Kidney (tissue), 14 donors: ENCODE measurements around the gene GRID1. TPM values are rescaled to one million over a fixed set of nuclear protein-coding genes. Genes with fewer than 3 reads are reported as not detected.
A peak's percentile ranks its signal among the peaks of the same experiment; 100 is the strongest.

Source experiments
- DNase-seq, 5 donors: peaks; one replicate each; pipeline ENCODE4 v3.0.0-alpha.2; 2013 to 2020
- FAIRE-seq: peaks from 2 replicates; lab custom pipeline; 2012; peaks lifted over from hg19 to GRCh38; lab: Jason Lieb, UNC
- H3K27ac ChIP-seq, 2 donors: one replicate each; pipeline ENCODE4 v1.7.0; 2013; ENCODE audit warnings: low read depth in 2 of 2, low read length in 2 of 2, inconsistent platforms in 1 of 2
- H3K27me3 ChIP-seq: one replicate; pipeline ENCODE4 v1.7.1; 2013; ENCODE audit warnings: low read length, inconsistent platforms; ENCODE audit not compliant: control insufficient read depth, insufficient read depth
- H3K36me3 ChIP-seq, 3 donors: one replicate each; pipeline versions ENCODE4 v1.7.0 to v1.7.1; 2013; ENCODE audit warnings: low read length in 3 of 3, control low read depth in 1 of 3, inconsistent platforms in 1 of 3; ENCODE audit not compliant: insufficient read depth in 3 of 3, control insufficient read depth in 2 of 3
- H3K4me1 ChIP-seq, 3 donors: one replicate each; pipeline versions ENCODE4 v1.7.0 to v1.7.1; 2013; ENCODE audit warnings: low read length in 3 of 3, inconsistent platforms in 1 of 3, low read depth in 1 of 3; ENCODE audit not compliant: control insufficient read depth in 2 of 3, insufficient read depth in 2 of 3
- H3K4me3 ChIP-seq, 3 donors: one replicate each; pipeline versions ENCODE4 v1.7.0 to v1.8.1; 2013; ENCODE audit warnings: low read length in 3 of 3, control low read depth in 1 of 3, inconsistent platforms in 1 of 3
- H3K9ac ChIP-seq, 3 donors: one replicate each; pipeline versions ENCODE4 v1.7.0 to v1.7.1; 2013; ENCODE audit warnings: low read length in 3 of 3, control low read depth in 1 of 3, inconsistent platforms in 1 of 3
- H3K9me3 ChIP-seq, 3 donors: one replicate each; pipeline versions ENCODE4 v1.7.0 to v1.7.1; 2013; ENCODE audit warnings: low read length in 3 of 3, control low read depth in 1 of 3, inconsistent platforms in 1 of 3; ENCODE audit not compliant: control insufficient read depth in 2 of 3, insufficient read depth in 1 of 3
- intact Hi-C: fragments of 100-400 bp; cut with DNase I; formaldehyde crosslinking; loops from one replicate; pipeline ENCODE4 v1.11.1; 2022
- polyA plus RNA-seq: library from polyadenylated mRNA; stranded (reverse); fragments of 350-450 nt; fragmentation: Illumina TruSeq; extraction: RNeasy Lipid Tissue Mini Kit (QIAGEN cat#74804); gene quantifications from one replicate; pipeline ENCODE4 v1.2.3, GENCODE V29; 2014; ENCODE audit warnings: low read depth, low replicate concordance; ENCODE audit not compliant: insufficient read depth
- total RNA-seq: library from RNA; stranded (reverse); fragmentation: NEBNext Ultra II Directional; extraction: Animal tissue kit (Norgen Biotek cat#: 25700); gene quantifications from one replicate; pipeline ENCODE4 v1.2.1, GENCODE V29; 2021
- TF ChIP-seq, protein P1 (sequence below): IDR thresholded peaks from 3 replicates; pipeline ENCODE4 v1.5.1; 2012; ENCODE audit warnings: mild to moderate bottlenecking, moderate library complexity, borderline replicate concordance; ENCODE audit not compliant: insufficient read depth; ENCODE audit errors: extremely low read depth
- donor health status: control.
- donor health status: control.
- donor health status: control.
- donor health status: control.
- donor health status: control.
- donor health status: DM: yes; HTN: yes; CAD: no.
- donor health status: Normal renal cell carcinoma (clear cell type).

GRID1 gene
- total and polyA plus RNA-seq, 2 donors from 2014 or later = 0.37 to 1.4 TPM

DNA sequence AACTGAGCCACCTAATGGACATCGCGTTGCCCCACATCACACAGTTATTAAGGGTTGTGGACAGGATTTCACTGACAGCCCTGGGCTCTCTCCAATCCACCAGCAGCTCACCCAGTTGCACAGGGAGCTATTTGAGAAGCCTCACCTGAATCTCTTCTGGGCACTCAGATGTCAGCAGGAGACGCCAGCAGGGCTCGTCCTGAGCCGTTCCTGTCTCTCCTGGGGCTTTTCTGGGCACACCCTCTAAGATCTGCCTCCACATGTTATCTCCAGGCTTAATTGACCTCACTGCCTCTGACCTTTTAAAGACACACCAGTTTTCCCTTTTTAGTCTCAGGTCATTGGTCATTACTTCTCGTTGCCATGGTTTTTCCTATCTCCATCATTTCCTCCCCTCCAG, 63.0 kb downstream of the GRID1 start:
- Histone ChIP-seq H3K36me3 (no peaks in the 10 kb centered on the region), H3K9me3 (no peaks in the 10 kb centered on the region), H3K4me1 (no peaks in the 10 kb centered on the region), H3K27me3 (no peaks in the 10 kb centered on the region), H3K9ac (no peak overlapping the region), H3K4me3 (no peak overlapping the region), H3K27ac (no peak overlapping the region)
- DNase-seq (no peak), FAIRE-seq (no peak)
- TF ChIP-seq, protein P1, sequence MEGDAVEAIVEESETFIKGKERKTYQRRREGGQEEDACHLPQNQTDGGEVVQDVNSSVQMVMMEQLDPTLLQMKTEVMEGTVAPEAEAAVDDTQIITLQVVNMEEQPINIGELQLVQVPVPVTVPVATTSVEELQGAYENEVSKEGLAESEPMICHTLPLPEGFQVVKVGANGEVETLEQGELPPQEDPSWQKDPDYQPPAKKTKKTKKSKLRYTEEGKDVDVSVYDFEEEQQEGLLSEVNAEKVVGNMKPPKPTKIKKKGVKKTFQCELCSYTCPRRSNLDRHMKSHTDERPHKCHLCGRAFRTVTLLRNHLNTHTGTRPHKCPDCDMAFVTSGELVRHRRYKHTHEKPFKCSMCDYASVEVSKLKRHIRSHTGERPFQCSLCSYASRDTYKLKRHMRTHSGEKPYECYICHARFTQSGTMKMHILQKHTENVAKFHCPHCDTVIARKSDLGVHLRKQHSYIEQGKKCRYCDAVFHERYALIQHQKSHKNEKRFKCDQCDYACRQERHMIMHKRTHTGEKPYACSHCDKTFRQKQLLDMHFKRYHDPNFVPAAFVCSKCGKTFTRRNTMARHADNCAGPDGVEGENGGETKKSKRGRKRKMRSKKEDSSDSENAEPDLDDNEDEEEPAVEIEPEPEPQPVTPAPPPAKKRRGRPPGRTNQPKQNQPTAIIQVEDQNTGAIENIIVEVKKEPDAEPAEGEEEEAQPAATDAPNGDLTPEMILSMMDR = no peak
- intact Hi-C loops = no loop called here

DNA sequence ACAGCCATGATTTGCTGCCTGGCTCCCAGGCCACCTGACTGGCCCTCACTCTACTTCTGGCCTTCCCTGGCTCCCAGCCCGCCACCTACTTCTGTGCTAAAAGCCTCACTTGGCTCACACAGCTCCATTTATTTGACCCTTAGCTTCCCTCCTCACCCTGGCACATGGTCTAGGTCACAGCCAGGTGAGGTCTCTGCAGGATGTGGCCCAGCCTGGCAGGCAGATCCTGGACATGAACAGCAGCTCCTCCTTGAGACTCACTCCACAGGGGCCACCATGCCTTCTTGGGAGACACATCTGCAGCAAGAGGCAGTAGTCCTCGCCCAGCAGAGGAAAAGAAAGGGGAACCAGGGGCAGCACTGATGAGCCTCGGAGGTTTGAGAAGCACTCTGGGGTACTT, 64.6 kb downstream of the GRID1 start:
- Histone ChIP-seq H3K36me3 (no peaks in the 10 kb centered on the region), H3K27me3 (no peaks in the 10 kb centered on the region), H3K9me3 (no peaks in the 10 kb centered on the region), H3K4me1 (no peaks in the 10 kb centered on the region), H3K4me3 (no peak overlapping the region), H3K9ac (no peak overlapping the region), H3K27ac (no peak overlapping the region)
- FAIRE-seq (no peak), DNase-seq (peak in 2 of 5 donors; percentile 4 to 10)
- TF ChIP-seq, protein P1 = no peak
- intact Hi-C loops = no loop called here

DNA sequence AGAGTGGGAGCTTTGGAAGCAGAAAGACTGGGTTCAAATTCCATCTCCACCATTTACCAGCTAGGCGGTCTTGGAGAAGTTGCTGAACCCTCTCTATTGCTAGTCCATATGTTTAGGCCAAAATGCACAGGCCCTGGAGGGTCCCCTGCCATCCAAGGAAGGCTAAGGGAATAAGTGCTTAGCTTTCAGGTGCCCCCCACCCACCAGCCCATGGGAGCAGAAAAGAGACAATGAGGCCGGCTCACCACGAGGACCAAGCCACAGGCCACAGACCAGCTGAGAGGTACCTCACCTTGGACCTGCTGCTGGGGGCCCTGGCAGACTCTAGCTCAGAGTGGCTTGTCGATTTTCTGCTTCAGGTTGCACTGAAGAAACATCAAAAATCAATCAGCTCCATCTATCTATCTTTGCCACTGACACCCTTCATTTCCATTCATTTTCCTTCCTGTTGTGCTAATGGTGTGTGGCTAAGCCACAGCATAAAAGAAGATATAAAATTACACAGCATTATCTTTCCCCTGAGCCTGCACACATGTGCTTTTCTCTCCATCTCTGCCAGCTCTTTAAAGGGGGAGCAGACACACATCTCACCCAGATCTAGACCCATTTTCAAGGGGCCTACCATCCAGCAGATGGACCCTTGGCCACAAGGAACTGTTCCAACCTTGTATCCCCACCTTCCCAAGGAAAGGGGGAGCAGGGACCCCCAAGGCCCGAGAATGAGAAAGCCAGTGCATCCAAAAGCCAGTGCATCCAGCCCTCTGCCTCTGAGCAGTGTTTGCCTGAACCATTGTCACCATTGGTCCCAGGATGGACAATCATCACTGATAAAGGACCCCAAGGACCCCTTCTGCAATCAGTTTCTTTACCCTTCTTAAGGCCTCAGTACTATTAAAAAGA, 65.4 kb downstream of the GRID1 start:
- TF ChIP-seq, protein P1 = no peak
- FAIRE-seq (no peak), DNase-seq (peak in 1 of 5 donors; percentile 4)
- intact Hi-C loops = no loop called here
- Histone ChIP-seq H3K9ac (no peak overlapping the region), H3K9me3 (no peaks in the 10 kb centered on the region), H3K4me1 (no peaks in the 10 kb centered on the region), H3K27ac (no peak overlapping the region), H3K36me3 (no peaks in the 10 kb centered on the region), H3K4me3 (no peak overlapping the region), H3K27me3 (no peaks in the 10 kb centered on the region)
